Measurements from ENCODE around the gene PHYKPL. TPM values are rescaled to one million over a fixed set of nuclear protein-coding genes. Genes with fewer than 3 reads are reported as not detected.
"Not testable (repeated sequence)": the region's sequence is repeated elsewhere in the genome, so short reads cannot be mapped to it uniquely, and the experiment has no call there.

PHYKPL gene
- total RNA-seq, 2 donors from 2014 or later: 54.0 to 68.6 TPM

DNA sequence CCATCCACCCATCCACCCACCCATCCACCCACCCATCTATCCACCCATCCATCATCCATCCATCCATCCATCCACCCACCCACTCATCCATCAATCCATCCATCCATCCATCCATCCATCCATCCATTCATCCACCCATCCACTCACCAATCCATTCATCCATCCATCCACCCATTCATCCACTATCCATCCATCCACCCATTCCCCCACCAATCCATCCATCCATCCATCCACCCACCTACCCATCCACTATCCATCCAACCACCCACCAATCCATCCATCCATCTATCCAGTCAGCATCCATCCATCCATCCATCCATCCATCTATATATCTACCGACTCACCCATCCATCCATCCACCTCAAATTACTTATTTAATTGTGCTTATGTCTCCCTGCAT is 36.9 kb upstream of the PHYKPL start:
- no peak for DNase-seq (ENCODE audit: low spot score)
- intact Hi-C loops (cut with DNase I): no loop called here

GRCh38 chr5:178267876-178268275 is 35.3 kb upstream of the PHYKPL start:
- DNase-seq (ENCODE audit: low spot score): no peak
- intact Hi-C loops (cut with DNase I): no loop called here

DNA sequence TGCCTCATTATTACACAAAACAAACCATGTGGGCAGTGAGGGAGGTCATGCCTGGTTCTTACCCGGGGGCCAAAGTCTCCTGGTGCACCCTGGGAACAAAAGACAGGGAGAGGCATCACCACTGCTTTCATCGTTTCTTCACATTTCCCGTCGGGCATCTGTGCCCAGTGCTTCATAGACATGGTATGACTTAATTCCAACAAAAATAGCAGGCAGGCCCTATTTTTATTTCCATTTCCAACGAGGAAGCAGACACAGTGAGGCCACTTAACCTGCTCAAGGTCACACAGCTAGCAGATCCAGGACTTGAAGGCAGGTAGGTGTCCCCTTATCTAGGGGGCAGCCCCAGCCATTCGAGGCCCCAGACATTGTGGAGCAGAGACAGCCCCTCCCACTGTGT is 34.6 kb upstream of the PHYKPL start:
- DNase-seq (ENCODE audit: low spot score): no peak
- intact Hi-C loops (cut with DNase I): no loop called here

GRCh38 chr5:178266581-178266980 is 34.0 kb upstream of the PHYKPL start:
- no peak for DNase-seq (ENCODE audit: low spot score)
- intact Hi-C loops (cut with DNase I): no loop called here

DNA sequence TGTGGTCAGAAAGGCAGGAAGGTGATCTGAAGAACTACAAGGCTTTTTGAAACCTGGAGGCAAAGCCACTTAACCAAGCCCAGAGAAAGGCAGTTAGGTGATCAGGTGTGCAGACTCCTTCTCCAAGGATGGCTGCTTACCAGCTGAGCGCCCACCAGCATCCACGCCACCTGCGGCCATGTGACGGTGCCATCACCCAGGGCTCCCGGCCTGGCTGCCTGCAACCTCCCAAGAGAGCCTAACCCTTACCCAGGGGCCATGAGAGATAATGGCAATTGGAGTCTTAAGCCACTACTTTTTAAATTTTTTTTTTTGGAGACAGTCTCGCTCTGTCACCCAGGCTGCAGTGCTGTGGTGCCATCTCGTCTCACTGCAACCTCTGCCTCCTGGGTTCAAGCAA is 33.1 kb upstream of the PHYKPL start:
- intact Hi-C loops (cut with DNase I): no loop called here
- DNase-seq (ENCODE audit: low spot score): no peak

DNA sequence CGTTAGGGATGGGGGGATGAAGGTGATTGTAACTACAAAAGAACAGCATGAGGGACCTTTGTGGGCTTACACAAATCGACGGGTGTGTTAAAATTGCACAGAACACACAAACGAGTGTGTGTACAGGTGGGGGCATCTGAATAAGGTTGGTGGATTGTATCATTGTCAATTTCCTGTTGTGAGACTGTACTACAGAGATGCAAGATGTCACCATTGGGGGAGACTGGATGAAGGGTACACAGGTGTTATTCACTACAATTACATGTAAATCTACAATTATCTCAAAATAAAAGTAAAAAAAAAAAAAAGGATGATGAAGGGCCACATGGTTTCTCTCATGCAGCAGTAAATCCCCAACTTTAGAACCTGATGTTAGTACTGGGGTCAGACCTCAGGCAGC is 31.4 kb upstream of the PHYKPL start:
- intact Hi-C loops (cut with DNase I): no loop called here
- DNase-seq (ENCODE audit: low spot score): no peak

DNA sequence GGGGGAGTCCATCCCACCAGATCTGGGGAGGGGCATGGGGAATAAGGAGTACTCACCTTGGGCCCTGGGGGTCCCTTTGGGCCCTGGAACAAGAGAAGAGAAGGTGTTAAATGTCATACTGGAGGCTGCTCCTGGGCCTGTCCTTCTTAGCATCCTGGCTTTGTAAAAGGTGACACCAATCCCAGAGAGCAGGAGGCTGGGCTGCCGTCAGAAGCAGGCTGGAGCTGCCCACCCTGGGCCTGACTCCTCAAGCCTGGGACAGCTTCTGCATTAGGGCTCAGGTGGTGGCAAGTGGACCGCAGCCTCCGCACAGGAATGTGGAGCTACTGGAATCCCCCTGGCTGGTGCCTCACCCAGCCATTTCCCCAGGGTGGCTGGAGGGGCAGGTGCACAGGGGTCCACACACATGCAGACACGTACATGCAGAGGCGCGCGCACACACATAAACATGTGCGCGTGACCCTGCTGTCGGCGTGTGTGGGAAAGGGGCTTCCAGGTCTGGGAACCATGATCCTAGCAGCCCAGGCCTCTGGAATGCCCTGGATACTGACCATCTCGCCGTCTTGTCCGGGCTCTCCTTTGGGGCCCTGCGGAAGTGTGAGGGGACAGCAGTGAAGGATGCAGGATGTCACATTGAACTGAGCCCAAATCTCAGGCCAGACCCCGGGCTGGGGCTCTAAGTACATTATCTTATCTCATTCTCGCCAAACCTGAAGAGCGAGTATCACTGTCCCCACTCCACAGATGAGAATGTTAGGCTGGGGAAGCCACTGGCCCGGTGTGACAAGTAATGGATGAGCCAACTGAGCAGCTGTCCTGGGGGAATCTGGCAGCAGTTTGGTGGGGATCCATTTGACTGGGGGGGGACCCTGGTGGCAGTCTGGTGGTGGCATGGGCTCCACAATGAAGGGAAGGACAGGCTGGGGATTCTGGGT is 29.3 kb upstream of the PHYKPL start:
- intact Hi-C loops (cut with DNase I): no loop called here
- no peak for DNase-seq (ENCODE audit: low spot score)

DNA sequence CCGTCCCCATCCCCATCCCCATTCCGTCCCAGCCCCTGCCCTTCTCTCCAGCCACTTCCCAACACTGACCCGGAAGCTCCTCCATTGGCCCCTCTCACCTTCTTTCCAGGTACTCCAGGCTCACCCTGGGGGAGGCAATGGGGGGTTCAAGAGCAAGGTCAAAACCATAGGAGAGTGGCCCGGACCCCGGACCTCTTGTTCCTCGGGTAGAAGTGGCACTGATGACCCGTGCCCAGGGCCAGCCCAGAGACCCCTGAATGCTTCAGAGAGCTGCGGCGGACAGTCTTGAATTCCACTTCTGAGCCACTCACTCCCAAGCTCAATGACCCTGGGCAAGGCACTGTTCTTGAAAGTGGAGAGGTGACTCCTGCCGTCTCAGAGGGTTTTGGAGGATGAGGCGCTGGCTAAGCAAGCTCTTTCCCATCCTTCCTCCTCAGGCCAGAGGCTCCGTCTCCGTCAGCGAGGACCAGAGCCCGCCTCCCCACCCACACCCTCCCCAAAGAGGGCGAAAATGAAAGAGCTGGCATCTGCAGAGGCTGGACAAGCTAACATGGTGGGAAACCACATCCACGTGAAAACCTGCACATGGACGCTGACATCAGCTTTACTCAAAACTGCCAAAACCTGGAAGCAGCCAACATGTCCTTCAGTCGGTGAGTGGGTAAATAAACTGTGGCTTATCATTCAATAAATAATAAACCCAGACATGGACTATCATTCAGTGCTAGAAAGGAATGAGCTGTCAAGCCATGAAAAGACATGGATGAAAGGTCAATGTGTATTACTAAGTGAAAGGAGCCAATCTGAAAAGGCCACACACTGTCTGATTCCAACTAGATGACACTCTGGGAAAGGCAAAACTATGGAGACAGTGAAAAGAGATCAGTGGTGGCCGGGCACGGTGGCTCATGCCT is 27.3 kb upstream of the PHYKPL start:
- intact Hi-C loops (cut with DNase I): no loop called here
- DNase-seq (ENCODE audit: low spot score): no peak

GRCh38 chr5:178257650-178258049 is 25.0 kb upstream of the PHYKPL start:
- no peak for DNase-seq (ENCODE audit: low spot score)
- intact Hi-C loops (cut with DNase I): no loop called here

- DNase-seq (ENCODE audit: low spot score): no peak
- intact Hi-C loops (cut with DNase I): no loop called here
Measured at GRCh38 chr5:178256746-178257145, 24.1 kb upstream of the PHYKPL start.

DNA sequence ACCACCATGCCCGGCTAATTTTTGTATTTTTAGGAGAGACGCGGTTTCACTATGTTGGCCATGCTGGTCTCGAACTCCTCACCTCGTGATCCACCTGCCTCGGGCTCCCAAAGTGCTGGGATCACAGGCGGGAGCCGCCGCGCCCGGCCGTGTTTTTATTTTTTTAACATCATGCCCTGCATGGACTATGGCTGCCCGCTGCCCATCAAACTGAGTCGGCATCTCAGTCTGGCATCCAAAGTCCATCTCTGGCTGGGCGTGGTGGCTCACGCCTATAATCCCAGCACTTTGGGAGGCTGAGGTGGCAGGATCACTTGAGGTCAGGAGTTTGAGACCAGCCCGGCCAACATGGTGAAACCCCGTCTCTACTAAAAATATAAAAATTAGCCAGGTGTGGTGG is 21.0 kb upstream of the PHYKPL start:
- intact Hi-C loops (cut with DNase I): not testable (repeated sequence)

DNA sequence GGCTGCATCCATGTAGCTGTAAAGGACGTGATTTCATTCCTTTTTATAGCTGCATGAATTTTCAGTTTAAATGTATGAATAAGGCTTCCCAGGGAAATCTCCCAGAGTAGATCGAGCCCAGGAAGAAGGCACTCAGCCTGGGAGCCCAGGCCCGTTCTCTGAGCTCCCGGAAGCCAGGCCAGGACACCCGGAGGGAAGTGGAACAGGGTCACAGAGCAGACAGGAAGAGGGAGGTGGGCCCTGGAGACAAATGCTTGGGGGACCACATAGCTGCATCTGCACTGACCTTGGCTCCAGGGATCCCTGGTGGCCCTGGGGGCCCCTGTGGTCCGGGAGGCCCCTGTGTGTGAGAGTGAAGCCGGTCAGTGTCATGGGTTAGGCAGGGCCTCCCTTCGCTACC is 19.7 kb upstream of the PHYKPL start:
- DNase-seq (ENCODE audit: low spot score): no peak
- intact Hi-C loops (cut with DNase I): no loop called here

More for the DNA sequence above, 21.0 kb upstream of the PHYKPL start:
- DNase-seq (ENCODE audit: low spot score): not testable (repeated sequence)

DNA sequence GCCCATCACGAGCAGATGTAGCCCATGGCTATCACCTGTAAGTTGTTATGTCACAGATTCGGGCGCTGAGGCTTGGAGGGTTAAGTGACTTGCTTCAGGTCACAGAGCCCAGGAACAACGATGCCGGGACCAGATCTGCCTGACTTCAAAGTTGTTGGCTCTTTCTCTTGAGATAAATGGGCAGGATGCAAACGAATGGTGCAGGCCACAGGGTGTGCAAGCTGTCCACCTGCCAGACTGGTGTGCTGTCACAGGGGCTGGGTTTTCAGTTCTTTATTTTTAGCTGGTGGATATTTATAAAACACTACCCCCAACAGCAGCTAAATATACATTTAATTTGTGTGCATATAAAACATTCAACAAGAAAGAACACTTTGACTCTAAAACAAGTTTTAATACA is 17.7 kb upstream of the PHYKPL start:
- DNase-seq (ENCODE audit: low spot score): no peak
- intact Hi-C loops (cut with DNase I): no loop called here

DNA sequence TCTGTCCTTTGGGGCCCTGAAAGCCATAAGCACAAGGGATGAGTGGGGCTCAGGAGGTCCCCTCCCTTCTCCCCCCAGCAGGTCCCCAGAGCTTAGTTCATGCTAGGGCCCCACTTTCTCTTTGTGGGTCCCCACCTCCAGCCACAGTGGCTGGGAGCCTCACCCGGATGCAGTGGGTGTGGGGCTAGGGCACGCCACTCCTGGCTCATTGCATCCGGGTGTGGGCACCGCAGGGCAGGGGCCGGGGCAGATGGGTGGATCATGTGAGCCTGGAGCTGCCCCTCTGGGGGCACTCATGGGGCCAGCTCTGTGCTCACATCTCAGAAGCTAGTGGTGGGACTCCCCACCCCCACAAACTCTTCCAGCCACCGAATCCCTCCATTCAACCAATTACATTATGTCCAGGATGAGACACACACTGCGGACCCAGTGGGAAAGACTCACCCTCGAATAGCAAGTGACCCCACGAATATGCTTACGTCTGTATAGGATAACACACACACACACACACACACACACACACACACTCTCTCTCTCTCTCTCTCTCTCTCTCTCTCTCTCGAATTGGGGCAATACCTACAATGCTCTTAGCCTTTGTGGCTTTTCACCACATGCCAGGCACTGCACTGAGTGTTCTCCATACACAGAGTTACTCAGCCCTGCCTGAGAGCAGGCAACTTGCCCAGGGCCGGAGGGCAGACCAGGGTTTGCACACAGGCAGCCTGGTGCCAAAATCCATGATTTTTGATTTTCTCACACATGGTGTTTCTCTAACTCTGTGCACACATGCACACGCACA is 16.8 kb upstream of the PHYKPL start:
- intact Hi-C loops (cut with DNase I): no loop called here
- DNase-seq (ENCODE audit: low spot score): no peak

DNA sequence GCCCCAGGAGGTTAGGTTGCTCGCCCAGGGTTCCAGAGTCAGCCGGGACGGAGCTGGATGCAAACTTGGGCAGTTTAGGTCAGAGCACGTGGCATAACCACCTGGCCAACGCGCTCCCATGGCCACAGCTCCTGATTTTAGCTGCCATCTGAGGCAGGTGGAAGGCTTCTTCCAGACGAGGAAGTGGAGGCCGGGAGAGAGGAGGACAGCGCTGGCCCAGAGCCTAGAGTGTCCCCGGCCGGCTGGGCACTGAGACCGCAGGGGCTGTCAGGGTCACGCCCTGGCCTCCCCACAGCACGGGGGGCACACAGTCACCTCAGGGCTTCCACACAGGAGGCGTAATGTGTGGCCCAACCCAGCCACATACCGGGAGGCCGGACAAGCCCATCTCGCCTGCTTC is 16.1 kb upstream of the PHYKPL start:
- intact Hi-C loops (cut with DNase I): no loop called here
- DNase-seq (ENCODE audit: low spot score): no peak

GRCh38 chr5:178247481-178248456 is 15.2 kb upstream of the PHYKPL start:
- no peak for DNase-seq (ENCODE audit: low spot score)
- intact Hi-C loops (cut with DNase I): no loop called here

DNA sequence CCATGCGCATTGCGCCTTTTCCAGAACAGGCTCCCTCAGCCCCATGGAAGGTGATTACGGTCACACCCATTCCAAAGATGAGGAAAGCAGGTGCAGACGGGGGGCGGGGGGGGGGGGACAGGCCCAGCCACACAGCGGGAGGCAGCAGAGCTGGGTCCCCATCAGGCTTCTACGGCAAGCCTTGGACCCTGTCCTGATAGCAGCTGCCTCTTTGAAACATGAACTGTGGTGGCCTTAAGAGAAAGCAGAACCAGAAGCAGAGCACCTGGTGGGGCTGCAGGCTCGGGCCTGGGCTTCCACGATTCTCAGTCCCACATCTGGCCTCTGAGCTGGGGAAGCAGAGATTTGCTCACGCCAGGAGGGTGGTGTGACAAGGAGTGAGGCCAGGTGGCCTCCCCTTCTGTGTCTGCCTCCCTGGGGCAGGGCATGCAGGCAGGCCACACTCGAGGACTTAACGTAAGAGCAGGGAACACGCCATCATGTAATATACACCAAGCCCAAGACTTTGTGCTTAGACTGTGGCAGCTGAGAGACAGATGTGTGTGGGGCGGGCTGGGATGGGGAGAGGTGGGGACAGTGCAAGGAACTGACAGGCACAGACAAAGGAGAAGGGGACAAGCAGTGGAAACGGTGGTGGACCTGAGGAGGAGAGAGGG is 14.2 kb upstream of the PHYKPL start:
- no peak for DNase-seq (ENCODE audit: low spot score)
- intact Hi-C loops (cut with DNase I): no loop called here

DNA sequence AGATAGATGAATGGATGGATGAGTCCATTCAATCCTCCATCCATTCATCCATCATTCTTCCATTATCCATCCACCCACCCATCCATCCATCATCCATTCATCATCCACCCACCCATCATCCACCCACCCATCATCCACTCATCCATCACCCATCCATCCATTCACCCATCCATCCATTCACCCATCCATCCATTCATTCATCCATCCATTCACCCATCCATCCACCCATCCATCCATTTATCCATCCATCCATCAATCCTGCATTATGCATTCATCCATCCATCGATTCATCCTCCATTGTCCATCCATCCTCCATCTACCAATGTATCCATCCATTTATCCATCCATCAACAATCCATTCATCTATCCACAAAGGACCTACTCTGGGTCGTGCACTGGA is 12.8 kb upstream of the PHYKPL start:
- intact Hi-C loops (cut with DNase I): no loop called here
- no peak for DNase-seq (ENCODE audit: low spot score)

All from posterior vena cava (tissue), 2 donors.